Bronchial epithelial cell (primary cell): ENCODE data around the gene ZNF320. TPM values are rescaled to one million over a fixed set of nuclear protein-coding genes. Genes with fewer than 3 reads are reported as not detected.
"Not testable (repeated sequence)": the region's sequence is repeated elsewhere in the genome, so short reads cannot be mapped to it uniquely, and the experiment has no call there.

Experiments used
- DNase-seq: peaks from one replicate; pipeline ENCODE4 v3.0.0-alpha.2; 2010; ENCODE audit warnings: low read depth
- FAIRE-seq: peaks from 2 replicates; lab custom pipeline; 2011; peaks lifted over from hg19 to GRCh38; lab: Jason Lieb, UNC
- H3K27me3 ChIP-seq: 2 replicates; pipeline ENCODE4 v1.5.1; 2011; ENCODE audit warnings: low read length; ENCODE audit not compliant: control insufficient read depth, insufficient read depth
- H3K36me3 ChIP-seq: 2 replicates; pipeline ENCODE4 v1.5.1; 2011; ENCODE audit warnings: low read length; ENCODE audit not compliant: control insufficient read depth, insufficient read depth
- H3K4me3 ChIP-seq: 2 replicates; pipeline ENCODE4 v1.5.1; 2011; ENCODE audit warnings: mild to moderate bottlenecking, low read depth, low read length, control low read depth
- CTCF ChIP-seq: IDR thresholded peaks from 2 replicates; pipeline ENCODE4 v1.5.1; 2011; ENCODE audit warnings: mild to moderate bottlenecking, moderate library complexity, low read length, control low read depth, inconsistent platforms; ENCODE audit not compliant: insufficient read depth, severe bottlenecking
- total RNA-seq: library from RNA; depleted of rRNA; stranded (reverse); fragments of >200 nt; gene quantifications from 2 replicates; pipeline ENCODE4 v1.2.1, GENCODE V29; 2014

Gene ZNF320
- total RNA-seq, 1 donor from 2014 or later, result 23.4 TPM

GRCh38 chr19:52936954-52937325, 39.5 kb upstream of the ZNF320 start:
- Histone ChIP-seq H3K27me3 (no peaks in the 10 kb centered on the region), H3K36me3 (peaks cover 4% of the 10 kb centered on the region), H3K4me3 (no peak overlapping the region)
- DNase-seq (no peak), FAIRE-seq (no peak)
- TF ChIP-seq CTCF, result no peak

- FAIRE-seq (no peak), DNase-seq (no peak)
- Histone ChIP-seq H3K27me3 (no peaks in the 10 kb centered on the region), H3K36me3 (peaks cover 4% of the 10 kb centered on the region), H3K4me3 (no peak overlapping the region)
- no peak for TF ChIP-seq CTCF
Observed at GRCh38 chr19:52936151-52936953, 38.9 kb upstream of the ZNF320 start.

GRCh38 chr19:52935434-52935833, 38.0 kb upstream of the ZNF320 start:
- Histone ChIP-seq H3K27me3 (no peaks in the 10 kb centered on the region), H3K4me3 (no peak overlapping the region), H3K36me3 (peaks cover 4% of the 10 kb centered on the region)
- FAIRE-seq, result no peak
- TF ChIP-seq CTCF, result no peak
- peak; percentile 39 for DNase-seq

- H3K36me3 ChIP-seq, H3K4me3 ChIP-seq, H3K27me3 ChIP-seq, FAIRE-seq: not testable (repeated sequence)
- DNase-seq, result peak; percentile 69
Observed at GRCh38 chr19:52924641-52925040, 27.2 kb upstream of the ZNF320 start.

- DNase-seq (peak; percentile 45), FAIRE-seq (no peak)
- TF ChIP-seq CTCF, result no peak
- Histone ChIP-seq H3K4me3 (peak overlapping the region; percentile 45), H3K27me3 (no peaks in the 10 kb centered on the region), H3K36me3 (peaks cover 5% of the 10 kb centered on the region)
Observed at GRCh38 chr19:52923778-52924593, 26.6 kb upstream of the ZNF320 start.
